ENCODE results near the gene MAN1C1. TPM values are rescaled to one million over a fixed set of nuclear protein-coding genes. Genes with fewer than 3 reads are reported as not detected.

MAN1C1 gene
- total RNA-seq, 1 experiment from 2014 or later, result 1.5 TPM

DNA sequence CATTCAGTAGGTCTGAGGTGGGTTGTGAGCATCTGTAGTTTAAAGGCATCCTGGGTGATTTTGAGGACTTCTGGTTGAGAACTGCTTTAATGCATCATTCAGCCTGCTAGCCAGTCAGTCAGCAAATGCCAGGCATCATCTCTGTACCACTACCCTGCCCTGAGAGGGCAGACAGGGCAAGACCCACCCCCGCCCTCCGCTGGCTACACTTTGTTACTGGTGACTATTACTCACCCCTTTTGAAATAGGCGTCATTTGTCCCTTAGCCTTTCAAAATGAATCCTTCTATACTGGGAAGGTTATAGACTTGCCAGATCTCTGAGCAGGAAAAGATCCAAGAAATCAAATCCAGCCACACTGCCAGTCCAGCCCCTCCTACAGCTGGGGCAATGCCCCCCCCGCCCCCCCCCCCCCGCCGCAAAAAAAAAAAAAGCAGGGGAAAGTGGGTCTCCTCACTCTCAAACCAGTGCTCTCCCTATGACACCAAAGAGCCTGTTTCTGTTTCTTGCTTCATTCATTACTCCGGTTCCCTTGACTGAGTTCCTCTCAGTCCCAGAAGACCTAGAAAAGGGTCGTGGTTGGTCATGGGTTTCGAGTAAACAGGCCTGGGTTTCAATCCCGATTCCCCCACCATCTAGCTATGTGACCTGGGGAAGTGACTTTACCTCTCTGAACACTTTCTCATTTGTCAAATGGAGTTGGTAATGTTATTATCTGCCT, 187.8 kb downstream of the MAN1C1 start:
- ATAC-seq, result no peak
- no peak for TF ChIP-seq POLR2AphosphoS5 (IDR thresholded peaks at IDR 0.05; ENCODE audit: low read depth, low read length)
- TF ChIP-seq, protein P1, sequence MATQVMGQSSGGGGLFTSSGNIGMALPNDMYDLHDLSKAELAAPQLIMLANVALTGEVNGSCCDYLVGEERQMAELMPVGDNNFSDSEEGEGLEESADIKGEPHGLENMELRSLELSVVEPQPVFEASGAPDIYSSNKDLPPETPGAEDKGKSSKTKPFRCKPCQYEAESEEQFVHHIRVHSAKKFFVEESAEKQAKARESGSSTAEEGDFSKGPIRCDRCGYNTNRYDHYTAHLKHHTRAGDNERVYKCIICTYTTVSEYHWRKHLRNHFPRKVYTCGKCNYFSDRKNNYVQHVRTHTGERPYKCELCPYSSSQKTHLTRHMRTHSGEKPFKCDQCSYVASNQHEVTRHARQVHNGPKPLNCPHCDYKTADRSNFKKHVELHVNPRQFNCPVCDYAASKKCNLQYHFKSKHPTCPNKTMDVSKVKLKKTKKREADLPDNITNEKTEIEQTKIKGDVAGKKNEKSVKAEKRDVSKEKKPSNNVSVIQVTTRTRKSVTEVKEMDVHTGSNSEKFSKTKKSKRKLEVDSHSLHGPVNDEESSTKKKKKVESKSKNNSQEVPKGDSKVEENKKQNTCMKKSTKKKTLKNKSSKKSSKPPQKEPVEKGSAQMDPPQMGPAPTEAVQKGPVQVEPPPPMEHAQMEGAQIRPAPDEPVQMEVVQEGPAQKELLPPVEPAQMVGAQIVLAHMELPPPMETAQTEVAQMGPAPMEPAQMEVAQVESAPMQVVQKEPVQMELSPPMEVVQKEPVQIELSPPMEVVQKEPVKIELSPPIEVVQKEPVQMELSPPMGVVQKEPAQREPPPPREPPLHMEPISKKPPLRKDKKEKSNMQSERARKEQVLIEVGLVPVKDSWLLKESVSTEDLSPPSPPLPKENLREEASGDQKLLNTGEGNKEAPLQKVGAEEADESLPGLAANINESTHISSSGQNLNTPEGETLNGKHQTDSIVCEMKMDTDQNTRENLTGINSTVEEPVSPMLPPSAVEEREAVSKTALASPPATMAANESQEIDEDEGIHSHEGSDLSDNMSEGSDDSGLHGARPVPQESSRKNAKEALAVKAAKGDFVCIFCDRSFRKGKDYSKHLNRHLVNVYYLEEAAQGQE (IDR thresholded peaks at IDR 0.05; ENCODE audit: insufficient read depth in 1 of 2, low read depth in 2 of 2, low read length in 1 of 2), result no peak
- no peak for TF ChIP-seq SIN3A (IDR thresholded peaks at IDR 0.05; ENCODE audit: borderline replicate concordance, insufficient read depth, low read depth, low read length)
- TF ChIP-seq, protein P2, sequence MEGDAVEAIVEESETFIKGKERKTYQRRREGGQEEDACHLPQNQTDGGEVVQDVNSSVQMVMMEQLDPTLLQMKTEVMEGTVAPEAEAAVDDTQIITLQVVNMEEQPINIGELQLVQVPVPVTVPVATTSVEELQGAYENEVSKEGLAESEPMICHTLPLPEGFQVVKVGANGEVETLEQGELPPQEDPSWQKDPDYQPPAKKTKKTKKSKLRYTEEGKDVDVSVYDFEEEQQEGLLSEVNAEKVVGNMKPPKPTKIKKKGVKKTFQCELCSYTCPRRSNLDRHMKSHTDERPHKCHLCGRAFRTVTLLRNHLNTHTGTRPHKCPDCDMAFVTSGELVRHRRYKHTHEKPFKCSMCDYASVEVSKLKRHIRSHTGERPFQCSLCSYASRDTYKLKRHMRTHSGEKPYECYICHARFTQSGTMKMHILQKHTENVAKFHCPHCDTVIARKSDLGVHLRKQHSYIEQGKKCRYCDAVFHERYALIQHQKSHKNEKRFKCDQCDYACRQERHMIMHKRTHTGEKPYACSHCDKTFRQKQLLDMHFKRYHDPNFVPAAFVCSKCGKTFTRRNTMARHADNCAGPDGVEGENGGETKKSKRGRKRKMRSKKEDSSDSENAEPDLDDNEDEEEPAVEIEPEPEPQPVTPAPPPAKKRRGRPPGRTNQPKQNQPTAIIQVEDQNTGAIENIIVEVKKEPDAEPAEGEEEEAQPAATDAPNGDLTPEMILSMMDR (IDR thresholded peaks at IDR 0.05), result no peak
- TF ChIP-seq TCF7L2 (IDR thresholded peaks at IDR 0.05; ENCODE audit: low read depth, low read length), result no peak
- POLR2A ChIA-PET, result no interaction called here

DNA sequence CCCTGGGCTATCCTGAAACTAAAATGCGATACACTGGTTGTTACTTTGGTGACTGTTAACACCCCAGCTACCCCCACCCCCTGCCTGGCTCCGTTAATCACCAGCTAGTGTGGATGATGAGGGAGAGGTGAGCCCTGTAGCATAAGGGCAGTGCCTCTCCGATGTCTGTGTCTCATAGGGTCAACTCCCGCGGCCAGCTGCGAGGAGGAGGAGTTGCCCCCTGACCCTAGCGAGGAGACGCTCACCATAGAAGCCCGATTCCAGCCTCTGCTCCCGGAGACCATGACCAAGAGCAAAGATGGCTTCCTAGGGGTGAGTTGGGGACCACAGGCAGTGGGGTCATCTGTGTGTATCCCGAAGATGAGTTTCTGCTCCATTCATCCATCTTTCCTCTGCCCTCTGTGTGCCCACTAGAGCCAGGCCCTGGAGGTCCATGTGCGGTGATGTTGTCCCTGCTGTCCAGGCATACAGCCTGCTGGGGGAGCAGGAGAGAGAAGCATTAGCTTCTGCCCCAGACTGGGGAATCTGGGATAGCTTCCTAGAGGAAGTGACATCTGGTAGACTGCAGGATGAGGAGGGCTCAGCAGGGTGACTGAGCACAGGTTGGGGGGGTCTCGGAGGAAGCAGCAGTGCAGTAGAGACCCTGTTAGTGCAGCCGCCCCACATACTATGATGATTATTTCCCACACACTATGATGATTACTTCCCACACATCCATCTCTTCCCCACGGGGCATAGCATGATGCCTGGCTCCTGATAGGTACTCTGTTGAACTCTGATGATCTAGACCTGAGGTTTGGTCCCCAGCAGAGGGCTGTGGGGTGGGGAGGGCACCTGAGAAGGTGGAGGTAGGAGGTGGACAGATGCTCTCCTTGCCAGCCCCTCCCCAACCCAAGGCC, 188.6 kb downstream of the MAN1C1 start:
- no peak for TF ChIP-seq SIN3A (IDR thresholded peaks at IDR 0.05; ENCODE audit: borderline replicate concordance, insufficient read depth, low read depth, low read length)
- TF ChIP-seq, protein P2 (IDR thresholded peaks at IDR 0.05), result no peak
- no peak for TF ChIP-seq POLR2AphosphoS5 (IDR thresholded peaks at IDR 0.05; ENCODE audit: low read depth, low read length)
- TF ChIP-seq, protein P1 (IDR thresholded peaks at IDR 0.05; ENCODE audit: insufficient read depth in 1 of 2, low read depth in 2 of 2, low read length in 1 of 2), result no peak
- TF ChIP-seq TCF7L2 (IDR thresholded peaks at IDR 0.05; ENCODE audit: low read depth, low read length), result no peak
- intact Hi-C loops (cut with micrococcal nuclease; ENCODE audit: unreplicated experiment) (no loop called here), in situ Hi-C loops (cut with HindIII; ENCODE audit: low pct_unique_long_range_greater_than_20kb, low sequenced_read_pairs) (no loop called here)
- Histone ChIP-seq H3K4me3 (ENCODE audit: low read depth in 2 of 2, low read length in 2 of 2) (no peak overlapping the region), H3K4me1 (ENCODE audit: control insufficient read depth, insufficient read depth, low read length) (0 out of 2 replicates have a peak, but pooled peaks cover 5% of the 10 kb centered on the region), H3K9me3 (ENCODE audit: control insufficient read depth, insufficient read depth, low read depth, low read length) (no peaks in the 10 kb centered on the region), H3K36me3 (ENCODE audit: control insufficient read depth, insufficient read depth, low read length) (no peaks in the 10 kb centered on the region), H3K27ac (ENCODE audit: low read length) (no peak overlapping the region), H3K27me3 (ENCODE audit: control insufficient read depth, insufficient read depth, low read length) (no peaks in the 10 kb centered on the region)
- no TSS peak for BruUV-seq (replicated peaks)
- ATAC-seq, result no peak
- CTCF ChIA-PET, result no interaction called here
- POLR2A ChIA-PET, result no interaction called here
- DNase-seq (ENCODE audit: low read depth, low spot score), result no peak

More for the DNA sequence above, 187.8 kb downstream of the MAN1C1 start:
- intact Hi-C loops (cut with micrococcal nuclease; ENCODE audit: unreplicated experiment) (no loop called here), in situ Hi-C loops (cut with HindIII; ENCODE audit: low pct_unique_long_range_greater_than_20kb, low sequenced_read_pairs) (no loop called here)
- no peak for DNase-seq (ENCODE audit: low read depth, low spot score)
- Histone ChIP-seq H3K36me3 (ENCODE audit: control insufficient read depth, insufficient read depth, low read length) (no peaks in the 10 kb centered on the region), H3K9me3 (ENCODE audit: control insufficient read depth, insufficient read depth, low read depth, low read length) (no peaks in the 10 kb centered on the region), H3K27ac (ENCODE audit: low read length) (no peak overlapping the region), H3K4me3 (ENCODE audit: low read depth in 2 of 2, low read length in 2 of 2) (no peak overlapping the region), H3K27me3 (ENCODE audit: control insufficient read depth, insufficient read depth, low read length) (no peaks in the 10 kb centered on the region), H3K4me1 (ENCODE audit: control insufficient read depth, insufficient read depth, low read length) (0 out of 2 replicates have a peak, but pooled peaks cover 5% of the 10 kb centered on the region)
- no TSS peak for BruUV-seq (replicated peaks)
- CTCF ChIA-PET, result interaction anchor here (0.5 kb wide), 1 partner anchor 214 kb away, joined by 3 read pairs; no protein-coding TSS in a partner anchor
